Hematopoietic multipotent progenitor cell treated with erythropoietin and hydrocortisone succinate and interleukin-3 and kit ligand, for 17 days (in vitro differentiated cells): ENCODE data around the gene MLN.

Experiments
- DNase-seq: peaks from one replicate; pipeline ENCODE4 v3.0.0-alpha.2; 2015; ENCODE audit warnings: low spot score

Gene MLN

GRCh38 chr6:33752646-33753015 is 51.2 kb downstream of the MLN start:
- DNase-seq = no peak

GRCh38 chr6:33751771-33752645 is 51.8 kb downstream of the MLN start:
- no peak for DNase-seq

GRCh38 chr6:33750244-33750991 is 53.4 kb downstream of the MLN start:
- DNase-seq = no peak

GRCh38 chr6:33749401-33749800 is 54.4 kb downstream of the MLN start:
- no peak for DNase-seq

GRCh38 chr6:33748841-33749240 is 55.0 kb downstream of the MLN start:
- no peak for DNase-seq

- no peak for DNase-seq
Observed at GRCh38 chr6:33747823-33748222, 56.0 kb downstream of the MLN start.

GRCh38 chr6:33746651-33747100 is 57.1 kb downstream of the MLN start, which contains the start of gene IP6K3:
IP6K3 (minus strand) TSS chr6:33746905; CDS start chr6:33735476, 11,429 bp downstream.
- DNase-seq = no peak

- DNase-seq = no peak
Observed at GRCh38 chr6:33746036-33746600, 57.7 kb downstream of the MLN start.

GRCh38 chr6:33745548-33745947 is 58.3 kb downstream of the MLN start:
- DNase-seq = no peak

GRCh38 chr6:33744895-33745546 is 58.8 kb downstream of the MLN start:
- DNase-seq = no peak
